GM12878 (cell line): ENCODE results near the gene CAPZB. TPM values are rescaled to one million over a fixed set of nuclear protein-coding genes. Genes with fewer than 3 reads are reported as not detected.
A peak's percentile ranks its signal among the peaks of the same experiment; 100 is the strongest.

Source experiments
- ATAC-seq: fragments of 200-7000 bp; cut with Tn5 transposase; 3 replicates; pipeline ENCODE4 v1.9.1; 2020; ENCODE audit warnings: mild to moderate bottlenecking, moderate library complexity
- BruUV-seq: library from RNA; stranded (reverse); fragments of 400-500 nt; replicated peaks from 2 replicates; lab custom pipeline; 2021; lab: Mats Ljungman, UMichigan
- CTCF ChIA-PET: fragments of 300-600 bp; sonication (Branson Sonifier 250); formaldehyde crosslinking; extraction: SDS; loops from one replicate; lab custom pipeline; 2021; ENCODE audit warnings: inconsistent platforms; lab: Yijun Ruan, JAX
- POLR2A ChIA-PET: fragments of 350-600 bp; formaldehyde crosslinking; extraction: SDS; loops from one replicate; lab custom pipeline; 2021; ENCODE audit warnings: inconsistent platforms; lab: Charles Lee
- RAD21 ChIA-PET: fragments of 300-600 bp; sonication (Branson Sonifier 250); formaldehyde crosslinking; loops from one replicate; lab custom pipeline; 2023; ENCODE audit warnings: antibody characterized with exemption; ENCODE audit not compliant: unreplicated experiment; lab: Charles Lee
- SMC1A ChIA-PET: fragments of 300-600 bp; sonication (Branson Sonifier 250); formaldehyde crosslinking; loops from one replicate; lab custom pipeline; 2023; ENCODE audit not compliant: unreplicated experiment, uncharacterized antibody; lab: Charles Lee
- DNase-seq: peaks from one replicate; pipeline ENCODE4 v3.0.0-alpha.2; 2011; ENCODE audit warnings: low read depth, low spot score
- FAIRE-seq: peaks from 3 replicates; lab custom pipeline; 2011; peaks lifted over from hg19 to GRCh38; lab: Jason Lieb, UNC
- H2AFZ ChIP-seq: 2 replicates; pipeline ENCODE4 v1.6.0; 2011; ENCODE audit warnings: low read depth, low read length, control low read depth; ENCODE audit not compliant: control insufficient read depth
- H3K27ac ChIP-seq: 2 replicates; pipeline ENCODE4 v1.5.1; 2011; ENCODE audit warnings: control low read depth; ENCODE audit not compliant: control insufficient read depth, insufficient read depth
- H3K27me3 ChIP-seq, 2 experiments: replicated peaks in 1 of 2; 2 replicates each; pipeline versions ENCODE4 v1.6.0 to v1.6.1; 2011; ENCODE audit warnings: low read length in 1 of 2; ENCODE audit not compliant: control insufficient read depth in 2 of 2, insufficient read depth in 2 of 2
- H3K36me3 ChIP-seq, 2 experiments: 2 replicates each; pipeline ENCODE4 v1.5.1; 2011; ENCODE audit warnings: low read length in 1 of 2; ENCODE audit not compliant: control insufficient read depth in 2 of 2, insufficient read depth in 2 of 2
- H3K4me1 ChIP-seq: 2 replicates; pipeline ENCODE4 v1.6.1; 2011; ENCODE audit warnings: mild to moderate bottlenecking, low read length, moderate library complexity, mixed read lengths; ENCODE audit not compliant: control insufficient read depth, insufficient read depth
- H3K4me2 ChIP-seq: 2 replicates; pipeline ENCODE4 v1.6.0; 2011; ENCODE audit warnings: control low read depth; ENCODE audit not compliant: control insufficient read depth, insufficient read depth
- H3K4me3 ChIP-seq: fragments of 200-600 bp; sonication (generic); 2 replicates; pipeline ENCODE4 v1.5.1; 2016
- H3K79me2 ChIP-seq: 2 replicates; pipeline ENCODE4 v1.6.0; 2011; ENCODE audit warnings: low read length; ENCODE audit not compliant: control insufficient read depth, insufficient read depth
- H3K9ac ChIP-seq: 2 replicates; pipeline ENCODE4 v1.8.0; 2011; ENCODE audit warnings: low read length, control low read depth, mixed read lengths; ENCODE audit not compliant: control insufficient read depth, insufficient read depth
- H3K9me3 ChIP-seq: replicated peaks from 3 replicates; pipeline ENCODE4 v1.5.1; 2011; ENCODE audit warnings: mild to moderate bottlenecking, low read length; ENCODE audit not compliant: control insufficient read depth, insufficient read depth
- H4K20me1 ChIP-seq: 2 replicates; pipeline ENCODE4 v1.6.0; 2011; ENCODE audit not compliant: control insufficient read depth, insufficient read depth
- BCL11A ChIP-seq: IDR thresholded peaks from 2 replicates; pipeline ENCODE4 v1.6.1; 2011; ENCODE audit warnings: low read depth, low read length
- CHD2 ChIP-seq: IDR thresholded peaks from 2 replicates; pipeline ENCODE4 v1.6.1; 2011; ENCODE audit warnings: low read depth, low read length, improper control_type of control experiment, borderline replicate concordance
- HDAC2 ChIP-seq: fragments of 200-600 bp; sonication (generic); IDR thresholded peaks from 2 replicates; pipeline ENCODE4 v1.6.1; 2017
- IKZF2 ChIP-seq, 2 experiments: fragments of 450-650 bp; IDR thresholded peaks; 2 replicates each; pipeline ENCODE4 v1.6.1; 2017; ENCODE audit warnings: mild to moderate bottlenecking in 2 of 2, moderate library complexity in 2 of 2
- NR2C1 ChIP-seq: fragments of 450-650 bp; IDR thresholded peaks from 2 replicates; pipeline ENCODE4 v1.6.1; 2017; ENCODE audit warnings: antibody characterized with exemption, mild to moderate bottlenecking, moderate library complexity
- POLR2A ChIP-seq: IDR thresholded peaks from 2 replicates; pipeline ENCODE4 v1.6.1; 2011; ENCODE audit warnings: low read depth, mild to moderate bottlenecking, low read length
- POU2F2 ChIP-seq: IDR thresholded peaks from 3 replicates; pipeline ENCODE4 v1.6.1; 2011; ENCODE audit warnings: low read depth, mild to moderate bottlenecking, low read length, borderline replicate concordance
- SMC3 ChIP-seq: IDR thresholded peaks from 2 replicates; pipeline ENCODE4 v1.6.1; 2011; ENCODE audit warnings: low read length, improper control_type of control experiment, borderline replicate concordance
- SP1 ChIP-seq: IDR thresholded peaks from one replicate; pipeline ENCODE4 v1.6.1; 2011; ENCODE audit warnings: low read depth, low read length
- SPI1 ChIP-seq: IDR thresholded peaks from 2 replicates; pipeline ENCODE4 v1.6.1; 2011; ENCODE audit warnings: low read depth, mild to moderate bottlenecking, low read length, moderate library complexity, borderline replicate concordance; ENCODE audit not compliant: insufficient read depth
- SREBF2 ChIP-seq: IDR thresholded peaks from 2 replicates; pipeline ENCODE4 v1.6.1; 2012; ENCODE audit warnings: mild to moderate bottlenecking, low read length
- WGBS: methylation state at CpG from one replicate; pipeline ENCODE4 v1.1.6; 2016; ENCODE audit warnings: low lambda C conversion rate; ENCODE audit not compliant: insufficient replicate concordance, insufficient coverage; ENCODE audit errors: missing lambda C conversion rate; 5-methylcytosine and 5-hydroxymethylcytosine counted together
- in situ Hi-C: fragments of 300-500 bp; cut with MboI; formaldehyde crosslinking; loops from 9 replicates; pipeline ENCODE4 v1.14.3; 2018; ENCODE audit warnings: mixed read lengths
- intact Hi-C: fragments of 100-400 bp; cut with micrococcal nuclease; formaldehyde crosslinking; loops from one replicate; pipeline ENCODE4 v1.14.2; 2022; ENCODE audit not compliant: unreplicated experiment
- polyA plus RNA-seq, 11 experiments: library from polyadenylated mRNA; depleted of rRNA in 4 of 11; unstranded in 6 of 11; stranded (reverse) in 5 of 11; fragments of >200 nt; fragmentation: Nextera tagmentation in 4 of 11; fragmentation: Illumina TruSeq in 1 of 11; extraction: Ambion mirVana in 4 of 11; extraction: Trizol in 1 of 11; gene quantifications; 1 replicate in 1 of 11; 2 replicates in 10 of 11; pipeline versions ENCODE4 v1.2.1 to v1.2.3, GENCODE V29; 2011 to 2016; ENCODE audit warnings: inconsistent platforms in 2 of 11, missing spikeins in 2 of 11, low read depth in 1 of 11
- total RNA-seq, 4 experiments: library from RNA; depleted of rRNA in 3 of 4; stranded (reverse); fragments of >200 nt in 3 of 4; fragmentation: Illumina TruSeq in 1 of 4; extraction: Trizol in 1 of 4; gene quantifications; 2 replicates each; pipeline versions ENCODE4 v1.2.1 to v1.2.3, GENCODE V29; 2013 to 2021

The CAPZB gene
- total and polyA plus RNA-seq, 10 of the 15 experiments (the other 5 are each of a cell fraction or from before 2014, with no cell fraction given) = 104 to 454 (median 213) TPM

DNA sequence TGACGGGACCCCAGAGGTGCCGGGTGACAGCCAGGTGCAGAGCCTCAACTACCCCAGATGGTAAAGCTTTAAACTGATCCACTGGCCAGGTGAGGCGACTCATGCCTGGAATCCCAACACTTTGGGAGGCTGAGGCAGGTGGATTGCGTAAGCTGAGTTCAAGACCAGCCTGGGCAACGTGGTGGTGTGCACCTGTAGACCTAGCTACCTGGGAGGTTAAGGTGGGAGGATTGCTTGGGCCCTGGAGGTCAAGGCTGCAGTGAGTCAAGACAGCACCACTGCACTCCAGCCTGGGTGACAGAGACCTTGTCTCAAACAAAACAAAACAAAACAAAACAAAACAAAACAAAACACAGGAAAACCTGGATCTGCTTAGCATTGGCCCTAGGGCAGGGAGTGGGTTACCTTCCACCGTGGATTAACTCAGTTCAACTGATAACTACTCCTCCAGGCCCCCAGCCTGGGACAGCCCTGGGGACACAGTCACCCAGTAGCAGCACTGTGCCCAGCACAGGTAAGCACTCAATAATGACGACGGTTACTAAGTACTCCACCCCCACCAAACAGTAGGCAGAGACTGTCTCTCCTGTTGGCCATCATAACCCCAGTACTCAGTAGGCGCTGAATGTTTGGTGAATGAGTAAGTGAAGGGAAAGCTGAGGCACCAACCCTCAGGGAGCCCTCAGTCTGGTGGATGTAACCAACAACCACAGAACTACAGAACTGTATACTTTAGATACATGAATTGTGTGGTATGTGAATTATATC is 151.6 kb downstream of the CAPZB start:
- H2AFZ ChIP-seq = no peak overlapping the region
- ChIA-PET CTCF (no interaction called here), RAD21 (no interaction called here), SMC1A (no interaction called here), POLR2A (interaction anchor here (1.1 kb wide), 1 partner anchor 136 kb away, joined by 3 read pairs; no protein-coding TSS in a partner anchor)
- TF ChIP-seq POLR2A = peak; percentile 37; the same call in 1 of the 2 replicates
- TF ChIP-seq BCL11A = no peak
- H3K9me3 ChIP-seq = no peaks in the 10 kb centered on the region
- H3K4me3 ChIP-seq = no peak overlapping the region
- no peaks in the 10 kb centered on the region for H3K79me2 ChIP-seq
- FAIRE-seq (no peak), DNase-seq (no peak), ATAC-seq (no peak)
- H3K4me1 ChIP-seq = 0 out of 2 replicates have a peak, but pooled peaks cover 3% of the 10 kb centered on the region
- no peaks in the 10 kb centered on the region; a peak in 3 of 4 replicates for H3K36me3 ChIP-seq
- no peak overlapping the region for H3K4me2 ChIP-seq
- BruUV-seq = no TSS peak
- in situ Hi-C loops (no loop called here), intact Hi-C loops (no loop called here)
- no peak overlapping the region for H3K27ac ChIP-seq
- no peaks in the 10 kb centered on the region for H4K20me1 ChIP-seq
- H3K9ac ChIP-seq = no peak overlapping the region
- whole genome bisulfite sequencing = 89% methylated on average over 9 of the region's 9 CpGs
- H3K27me3 ChIP-seq = no peaks in the 10 kb centered on the region

DNA sequence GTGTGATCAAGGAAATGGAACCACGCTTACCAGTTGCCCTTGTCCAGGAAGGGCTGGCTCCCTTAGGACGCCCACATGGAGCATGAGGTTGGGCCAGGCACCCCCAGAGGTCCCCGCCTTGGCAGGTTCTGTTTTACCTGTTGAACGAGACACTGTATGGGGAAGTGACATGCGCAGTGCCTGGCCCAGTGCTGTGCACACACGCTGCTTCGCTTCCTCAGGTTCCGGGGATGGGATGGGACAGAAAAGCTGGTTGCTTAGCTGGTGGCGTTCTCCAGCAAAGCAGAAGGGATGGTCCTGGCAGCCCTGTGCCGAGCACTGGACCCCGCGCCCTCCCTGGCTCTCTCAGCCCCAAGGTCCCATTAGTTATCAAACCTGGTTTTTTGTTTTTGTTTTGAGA is 152.5 kb downstream of the CAPZB start:
- ATAC-seq (no peak), DNase-seq (no peak), FAIRE-seq (no peak)
- Histone ChIP-seq H3K27me3 (no peaks in the 10 kb centered on the region), H3K9me3 (no peaks in the 10 kb centered on the region), H3K79me2 (no peaks in the 10 kb centered on the region), H4K20me1 (no peaks in the 10 kb centered on the region), H3K4me2 (no peak overlapping the region), H3K27ac (no peak overlapping the region), H3K4me3 (no peak overlapping the region), H3K36me3 (peaks cover 0 to 3% of the 10 kb centered on the region in 2 experiments; a peak in 3 of 4 replicates), H2AFZ (no peak overlapping the region), H3K4me1 (0 out of 2 replicates have a peak, but pooled peaks cover 3% of the 10 kb centered on the region), H3K9ac (no peak overlapping the region)
- POLR2A ChIA-PET = no interaction called here
- BruUV-seq = TSS peak; percentile 54
- no peak for TF ChIP-seq SMC3
- no peak; the same call in 1 of the 2 replicates for TF ChIP-seq POLR2A
- no peak for TF ChIP-seq IKZF2 (IDR thresholded peaks at IDR 0.05)
- no peak for TF ChIP-seq BCL11A
- no peak for TF ChIP-seq POU2F2
- no peak for TF ChIP-seq SP1
- no peak for TF ChIP-seq SPI1
- TF ChIP-seq SREBF2 = no peak
- no peak for TF ChIP-seq HDAC2
- no peak for TF ChIP-seq NR2C1
- TF ChIP-seq CHD2 = no peak
- CTCF ChIA-PET = interaction anchor here (0.5 kb wide), 1 partner anchor 83 kb away, joined by 3 read pairs; no protein-coding TSS in a partner anchor
- RAD21 ChIA-PET = no interaction called here
- intact Hi-C loops (no loop called here), in situ Hi-C loops (no loop called here)
- WGBS = 83% methylated on average over 12 of the region's 12 CpGs
- SMC1A ChIA-PET = no interaction called here
